GM10266 (cell line): Measurements from ENCODE around the gene TMIGD3.
A peak's percentile ranks its signal among the peaks of the same experiment; 100 is the strongest.

Experiments used
- DNase-seq: peaks from one replicate; pipeline ENCODE4 v3.0.0; 2012; ENCODE audit errors: extremely low spot score
- CTCF ChIP-seq: IDR thresholded peaks from 2 replicates; pipeline ENCODE4 v1.5.1; 2012; ENCODE audit warnings: mild to moderate bottlenecking, low read depth; ENCODE audit not compliant: control insufficient read depth, insufficient read depth; ENCODE audit errors: missing control alignments

Gene TMIGD3

GRCh38 chr1:111540928-111541327, 37.5 kb upstream of the TMIGD3 start:
- no peak for TF ChIP-seq CTCF
- no peak for DNase-seq

- no peak for TF ChIP-seq CTCF
- no peak for DNase-seq
Observed at GRCh38 chr1:111538343-111539025, 35.1 kb upstream of the TMIGD3 start.

- no peak for DNase-seq
- TF ChIP-seq CTCF, result no peak
Observed at GRCh38 chr1:111535256-111536191, 32.1 kb upstream of the TMIGD3 start.

- no peak for DNase-seq
- no peak for TF ChIP-seq CTCF
Observed at GRCh38 chr1:111520053-111520452, 16.6 kb upstream of the TMIGD3 start.

GRCh38 chr1:111517469-111518225, 14.2 kb upstream of the TMIGD3 start:
- TF ChIP-seq CTCF, result no peak
- DNase-seq, result no peak

GRCh38 chr1:111516005-111516535, 12.6 kb upstream of the TMIGD3 start:
- peak; percentile 64 for DNase-seq
- peak; percentile 52 for TF ChIP-seq CTCF
